ENCODE results near the gene HMGB2.

The HMGB2 gene

GRCh38 chr4:173334891-173335752 lies 964 bp upstream of the HMGB2 start:
- DNase-seq (ENCODE audit: low read depth in 2 of 2), result peak; percentile 56 to 62

GRCh38 chr4:173333658-173334084 lies 487 bp downstream of the HMGB2 start:
- DNase-seq (ENCODE audit: low read depth in 2 of 2), result no peak

- no peak for DNase-seq (ENCODE audit: low read depth in 2 of 2)
Observed at GRCh38 chr4:173332963-173333657, 1.0 kb downstream of the HMGB2 start.

- no peak for DNase-seq (ENCODE audit: low read depth in 2 of 2)
Observed at GRCh38 chr4:173332021-173332487, 2.1 kb downstream of the HMGB2 start.

- DNase-seq (ENCODE audit: low read depth in 2 of 2), result no peak
Observed at GRCh38 chr4:173330590-173330989, 3.6 kb downstream of the HMGB2 start.

- no peak for DNase-seq (ENCODE audit: low read depth in 2 of 2)
Observed at GRCh38 chr4:173328236-173328901, 5.8 kb downstream of the HMGB2 start.

- no peak for DNase-seq (ENCODE audit: low read depth in 2 of 2)
Observed at GRCh38 chr4:173325007-173325736, 9.0 kb downstream of the HMGB2 start.

GRCh38 chr4:173319696-173320095 lies 14.5 kb downstream of the HMGB2 start:
- DNase-seq (ENCODE audit: low read depth in 2 of 2), result no peak

GRCh38 chr4:173318648-173319211 lies 15.4 kb downstream of the HMGB2 start:
- peak; percentile 28 to 37 for DNase-seq (ENCODE audit: low read depth in 2 of 2)

- DNase-seq (ENCODE audit: low read depth in 2 of 2), result no peak
Observed at GRCh38 chr4:173318240-173318639, 15.9 kb downstream of the HMGB2 start.

- no peak for DNase-seq (ENCODE audit: low read depth in 2 of 2)
Observed at GRCh38 chr4:173317004-173317403, 17.2 kb downstream of the HMGB2 start.

- DNase-seq (ENCODE audit: low read depth in 2 of 2), result no peak
Observed at GRCh38 chr4:173316060-173316459, 18.1 kb downstream of the HMGB2 start.

- no peak for DNase-seq (ENCODE audit: low read depth in 2 of 2)
Observed at GRCh38 chr4:173314715-173315114, 19.4 kb downstream of the HMGB2 start.

GRCh38 chr4:173311368-173311767 lies 22.8 kb downstream of the HMGB2 start:
- no peak for DNase-seq (ENCODE audit: low read depth in 2 of 2)

GRCh38 chr4:173307778-173308177 lies 26.4 kb downstream of the HMGB2 start:
- no peak for DNase-seq (ENCODE audit: low read depth in 2 of 2)

- DNase-seq (ENCODE audit: low read depth in 2 of 2), result peak; percentile 61 to 64
Observed at GRCh38 chr4:173301518-173302201, 32.5 kb downstream of the HMGB2 start.

GRCh38 chr4:173294444-173294843 lies 39.7 kb downstream of the HMGB2 start:
- DNase-seq (ENCODE audit: low read depth in 2 of 2), result no peak

GRCh38 chr4:173293663-173294062 lies 40.5 kb downstream of the HMGB2 start:
- DNase-seq (ENCODE audit: low read depth in 2 of 2), result no peak

- no peak for DNase-seq (ENCODE audit: low read depth in 2 of 2)
Observed at GRCh38 chr4:173291899-173292298, 42.3 kb downstream of the HMGB2 start.

- DNase-seq (ENCODE audit: low read depth in 2 of 2), result no peak
Observed at GRCh38 chr4:173289353-173289727, 44.8 kb downstream of the HMGB2 start.

Measured in fibroblast of skin of left quadriceps (primary cell).